HG03280 (cell line): ENCODE results near the gene ZNF883.
"Not testable (repeated sequence)": the region's sequence is repeated elsewhere in the genome, so short reads cannot be mapped to it uniquely, and the experiment has no call there.

Experiments used
- ATAC-seq: cut with Tn5 transposase; IDR thresholded peaks from one replicate; pipeline ENCODE4 v1.9.1; 2021; ENCODE audit warnings: mild to moderate bottlenecking, moderate library complexity; ENCODE audit not compliant: unreplicated experiment

ZNF883 gene

GRCh38 chr9:113011911-113012381 lies at the start of gene ZNF883:
Gene ZNF883, minus strand, starts transcription at chr9:113012192.
- no peak for ATAC-seq

- ATAC-seq = not testable (repeated sequence)
Observed at GRCh38 chr9:113061072-113061850, 49.3 kb upstream of the ZNF883 start.

GRCh38 chr9:113059581-113060284 lies 47.7 kb upstream of the ZNF883 start:
- ATAC-seq = not testable (repeated sequence)

- ATAC-seq = no peak
Observed at GRCh38 chr9:113057193-113057592, 45.2 kb upstream of the ZNF883 start.

- ATAC-seq = no peak
Observed at GRCh38 chr9:113056191-113057106, 44.5 kb upstream of the ZNF883 start, which contains the start of gene ZFP37. Gene ZFP37, minus strand, starts transcription at chr9:113056724. Its CDS starts 36 bp downstream, at chr9:113056688.

GRCh38 chr9:113042884-113043657 lies 31.1 kb upstream of the ZNF883 start:
- ATAC-seq = no peak

GRCh38 chr9:113026200-113026599 lies 14.2 kb upstream of the ZNF883 start:
- no peak for ATAC-seq

GRCh38 chr9:113018247-113018646 lies 6.3 kb upstream of the ZNF883 start:
- no peak for ATAC-seq

GRCh38 chr9:113012492-113012891 lies 500 bp upstream of the ZNF883 start:
- no peak for ATAC-seq

- ATAC-seq = no peak
Observed at GRCh38 chr9:113005777-113006176, 6.2 kb downstream of the ZNF883 start.

- no peak for ATAC-seq
Observed at GRCh38 chr9:112997236-112997941, 14.6 kb downstream of the ZNF883 start.

GRCh38 chr9:112971415-112971814 lies 40.6 kb downstream of the ZNF883 start:
- no peak for ATAC-seq

GRCh38 chr9:112970939-112971338 lies 41.1 kb downstream of the ZNF883 start:
- ATAC-seq = no peak

- no peak for ATAC-seq
Observed at GRCh38 chr9:112969730-112970129, 42.3 kb downstream of the ZNF883 start.

GRCh38 chr9:112955550-112955949 lies 56.4 kb downstream of the ZNF883 start:
- ATAC-seq = no peak

GRCh38 chr9:112945620-112946208 lies 66.3 kb downstream of the ZNF883 start:
- no peak for ATAC-seq

- ATAC-seq = no peak
Observed at GRCh38 chr9:112939418-112939817, 72.6 kb downstream of the ZNF883 start.

- ATAC-seq = no peak
Observed at GRCh38 chr9:112933696-112934095, 78.3 kb downstream of the ZNF883 start.

- ATAC-seq = no peak
Observed at GRCh38 chr9:112925058-112925641, 86.8 kb downstream of the ZNF883 start.
